NCI-H2107 treated with DMSO at 0.1 percent for 48 hours (cell line): ENCODE data around the gene JAK3.

Experiments used
- DNase-seq: peaks from one replicate; lab custom pipeline; 2025; ENCODE audit not compliant: unreplicated experiment; lab: John Stamatoyannopoulos, UW

The JAK3 gene

GRCh38 chr19:17841810-17842662, 5.7 kb downstream of the JAK3 start:
- no peak for DNase-seq

- DNase-seq, result no peak
Measured at GRCh38 chr19:17841371-17841809, 6.4 kb downstream of the JAK3 start.

GRCh38 chr19:17840019-17840418, 7.8 kb downstream of the JAK3 start:
- no peak for DNase-seq

- no peak for DNase-seq
Measured at GRCh38 chr19:17837972-17838371, 9.8 kb downstream of the JAK3 start.

- DNase-seq, result no peak
Measured at GRCh38 chr19:17836530-17836929, 11.3 kb downstream of the JAK3 start.

- no peak for DNase-seq
Measured at GRCh38 chr19:17835182-17836006, 12.4 kb downstream of the JAK3 start.

GRCh38 chr19:17834350-17835181, 13.2 kb downstream of the JAK3 start:
- no peak for DNase-seq

- DNase-seq, result no peak
Measured at GRCh38 chr19:17832443-17833208, 15.2 kb downstream of the JAK3 start.

- DNase-seq, result no peak
Measured at GRCh38 chr19:17831419-17831888, 16.3 kb downstream of the JAK3 start.

GRCh38 chr19:17830567-17831418, 17.0 kb downstream of the JAK3 start:
- DNase-seq, result no peak

GRCh38 chr19:17829855-17830566, 17.8 kb downstream of the JAK3 start:
- DNase-seq, result no peak

GRCh38 chr19:17826508-17827056, 21.2 kb downstream of the JAK3 start:
- DNase-seq, result no peak

- no peak for DNase-seq
Measured at GRCh38 chr19:17824339-17824738, 23.4 kb downstream of the JAK3 start.

- no peak for DNase-seq
Measured at GRCh38 chr19:17821190-17821589, 26.6 kb downstream of the JAK3 start, which contains the start of gene INSL3. Gene INSL3 (minus strand): TSS chr19:17821519. CDS start chr19:17821506, 13 bp downstream.

GRCh38 chr19:17817668-17818363, 30.0 kb downstream of the JAK3 start:
- no peak for DNase-seq

- DNase-seq, result no peak
Measured at GRCh38 chr19:17812099-17812498, 35.7 kb downstream of the JAK3 start.

GRCh38 chr19:17811681-17812080, 36.1 kb downstream of the JAK3 start:
- no peak for DNase-seq

GRCh38 chr19:17811103-17811502, 36.7 kb downstream of the JAK3 start:
- DNase-seq, result no peak
